B cell (primary cell): ENCODE results near the gene ARFGAP1. TPM values are rescaled to one million over a fixed set of nuclear protein-coding genes. Genes with fewer than 3 reads are reported as not detected.

ENCODE experiments used
- ATAC-seq: fragments of 200-7000 bp; cut with Tn5 transposase; one replicate; pipeline ENCODE4 v1.10.0; 2021; ENCODE audit warnings: low read depth, mild to moderate bottlenecking, moderate number of reproducible peaks, moderate library complexity
- CTCF ChIA-PET: fragments of 350-600 bp; sonication (Branson Sonifier 250); formaldehyde crosslinking; loops from one replicate; lab custom pipeline; 2021; ENCODE audit warnings: antibody characterized with exemption, inconsistent platforms; lab: Charles Lee
- POLR2A ChIA-PET: fragments of 350-600 bp; sonication (Branson Sonifier 250); formaldehyde crosslinking; loops from one replicate; lab custom pipeline; 2021; ENCODE audit warnings: antibody characterized with exemption; lab: Charles Lee
- DNase-seq: peaks from one replicate; pipeline ENCODE4 v3.0.0; 2013
- H2AFZ ChIP-seq: 2 replicates; pipeline ENCODE4 v1.6.1; 2012; ENCODE audit warnings: mild to moderate bottlenecking, low read depth, low read length; ENCODE audit not compliant: insufficient read depth, poor library complexity, severe bottlenecking
- H3K27ac ChIP-seq, 2 donors: 1 replicate in 1 of 2; 2 replicates in 1 of 2; pipeline ENCODE4 v1.5.1; 2012 to 2013; ENCODE audit warnings: low read length in 2 of 2, mild to moderate bottlenecking in 2 of 2, moderate library complexity in 1 of 2
- H3K27me3 ChIP-seq, 4 experiments: fragments of 200-600 bp in 1 of 4; sonication (generic) in 1 of 4; replicated peaks in 1 of 4; 1 replicate in 2 of 4; 2 replicates in 2 of 4; pipeline versions ENCODE4 v1.6.1 to v1.7.0; 2013 to 2016; ENCODE audit warnings: low read length in 3 of 4, mild to moderate bottlenecking in 2 of 4, mixed read lengths in 1 of 4, moderate library complexity in 1 of 4; ENCODE audit not compliant: insufficient read depth in 4 of 4, control insufficient read depth in 3 of 4; ENCODE audit errors: control extremely low read depth in 1 of 4
- H3K36me3 ChIP-seq, 2 experiments: replicated peaks in 1 of 2; 1 replicate in 1 of 2; 2 replicates in 1 of 2; pipeline versions ENCODE4 v1.6.1 to v1.7.1; 2013; ENCODE audit warnings: low read length in 1 of 2; ENCODE audit not compliant: insufficient read depth in 2 of 2, control insufficient read depth in 1 of 2; ENCODE audit errors: control extremely low read depth in 1 of 2, extremely low read depth in 1 of 2
- H3K4me1 ChIP-seq, 2 donors: fragments of 200-600 bp in 1 of 2; sonication (generic) in 1 of 2; 1 replicate in 1 of 2; 2 replicates in 1 of 2; pipeline versions ENCODE4 v1.5.1 to v1.6.1; 2013 to 2017; ENCODE audit warnings: low read length in 2 of 2; ENCODE audit not compliant: control insufficient read depth in 2 of 2, insufficient read depth in 2 of 2
- H3K4me2 ChIP-seq: replicated peaks from 2 replicates; pipeline ENCODE3; 2012; ENCODE audit warnings: mild to moderate bottlenecking, low read depth, low read length; ENCODE audit not compliant: poor library complexity, severe bottlenecking
- H3K4me3 ChIP-seq, 5 experiments: fragments of 200-600 bp in 1 of 5; sonication (generic) in 1 of 5; 1 replicate in 3 of 5; 2 replicates in 2 of 5; pipeline versions ENCODE4 v1.5.1 to v1.7.0; 2011 to 2016; ENCODE audit warnings: low read length in 4 of 5, mild to moderate bottlenecking in 4 of 5, low read depth in 2 of 5, control low read depth in 1 of 5, moderate library complexity in 1 of 5; ENCODE audit not compliant: insufficient read depth in 1 of 5; ENCODE audit errors: control extremely low read depth in 1 of 5, extremely low read depth in 1 of 5
- H3K79me2 ChIP-seq: fragments of 200-600 bp; sonication (generic); one replicate; pipeline ENCODE4 v1.6.0; 2016; ENCODE audit warnings: low read length; ENCODE audit not compliant: control insufficient read depth, insufficient read depth
- H3K9ac ChIP-seq: fragments of 200-600 bp; sonication (generic); 2 replicates; pipeline ENCODE4 v1.6.1; 2017; ENCODE audit warnings: mild to moderate bottlenecking, low read length, moderate library complexity
- H3K9me3 ChIP-seq, 3 donors: one replicate each; pipeline versions ENCODE4 v1.6.1 to v1.7.1; 2013; ENCODE audit warnings: low read length in 2 of 3; ENCODE audit not compliant: control insufficient read depth in 2 of 3, insufficient read depth in 1 of 3; ENCODE audit errors: control extremely low read depth in 1 of 3
- H4K20me1 ChIP-seq: 2 replicates; pipeline ENCODE4 v1.6.0; 2012; ENCODE audit warnings: mild to moderate bottlenecking, low read length; ENCODE audit not compliant: insufficient read depth, control insufficient read depth, poor library complexity, severe bottlenecking
- H3K27ac Mint-ChIP-seq: one replicate; pipeline ENCODE4 v1.8.0; 2021; ENCODE audit warnings: mixed read lengths
- H3K27me3 Mint-ChIP-seq: one replicate; pipeline ENCODE4 v1.8.0; 2021; ENCODE audit warnings: mixed read lengths
- H3K4me1 Mint-ChIP-seq: one replicate; pipeline ENCODE4 v1.8.0; 2021; ENCODE audit warnings: mixed read lengths
- H3K4me3 Mint-ChIP-seq: one replicate; pipeline ENCODE4 v1.8.0; 2021; ENCODE audit warnings: mixed read lengths
- H3K9me3 Mint-ChIP-seq: one replicate; pipeline ENCODE4 v1.8.0; 2022; ENCODE audit warnings: mixed read lengths; ENCODE audit not compliant: insufficient read depth
- CTCF ChIP-seq: fragments of 200-600 bp; IDR thresholded peaks from one replicate; pipeline ENCODE4 v1.8.0; 2022; ENCODE audit warnings: antibody characterized with exemption, mild to moderate bottlenecking
- EZH2 ChIP-seq: IDR thresholded peaks from 2 replicates; pipeline ENCODE4 v1.6.1; 2012; ENCODE audit warnings: borderline replicate concordance, low read depth, mild to moderate bottlenecking, moderate library complexity, low read length; ENCODE audit not compliant: insufficient read depth, poor library complexity, severe bottlenecking
- WGBS: methylation state at CpG from one replicate; pipeline ENCODE4 v1.1.5; 2013; ENCODE audit warnings: missing lambda C conversion rate; ENCODE audit not compliant: insufficient coverage; 5-methylcytosine and 5-hydroxymethylcytosine counted together
- intact Hi-C: fragments of 100-400 bp; cut with micrococcal nuclease; formaldehyde crosslinking; loops from one replicate; pipeline ENCODE4 v1.10.0; 2022
- polyA plus RNA-seq: library from polyadenylated mRNA; depleted of rRNA; stranded (reverse); fragments of >200 nt; gene quantifications from 2 replicates; pipeline ENCODE4 v1.2.3, GENCODE V29; 2012
- total RNA-seq, 2 donors: library from RNA; stranded (reverse); fragments of 120-200 nt in 1 of 2; gene quantifications; 1 replicate in 1 of 2; 2 replicates in 1 of 2; pipeline versions ENCODE4 v1.2.3 to v1.2.4, GENCODE V29; 2013 to 2022

The ARFGAP1 gene
- total and polyA plus RNA-seq, 2 donors (not counting 1 experiment from before 2014, with no cell fraction given) = 83.2 to 99.4 TPM

DNA sequence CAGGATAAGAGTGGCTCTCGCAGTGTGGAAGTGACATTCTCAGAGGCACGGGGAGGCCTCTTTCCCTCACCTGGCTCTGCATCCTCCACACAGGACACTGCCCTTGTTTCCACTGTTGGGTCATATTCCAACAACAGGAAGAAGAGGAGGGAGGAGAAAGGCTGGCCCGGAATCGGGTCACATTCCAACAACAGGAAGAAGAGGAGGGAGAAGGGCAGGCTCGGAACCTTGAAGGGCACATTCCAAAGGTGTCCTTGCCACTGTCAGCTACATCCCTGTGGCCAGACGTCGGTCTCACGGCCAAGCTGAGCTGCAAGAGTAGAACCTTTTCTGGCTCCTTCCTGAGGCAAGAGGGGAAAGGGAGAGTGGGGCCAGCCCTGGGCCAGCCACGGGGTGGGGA lies 63.1 kb downstream of the ARFGAP1 start:
- Mint-ChIP-seq H3K4me3 (no peak overlapping the region), H3K4me1 (no peaks in the 10 kb centered on the region), H3K27ac (no peak overlapping the region), H3K27me3 (peaks cover 19% of the 10 kb centered on the region), H3K9me3 (peaks cover 16% of the 10 kb centered on the region)
- Histone ChIP-seq H3K36me3 (no peaks in the 10 kb centered on the region), H3K27ac (no peak overlapping the region), H3K4me1 (no peaks in the 10 kb centered on the region), H3K79me2 (no peaks in the 10 kb centered on the region), H3K9ac (no peak overlapping the region), H3K4me3 (no peak overlapping the region), H3K4me2 (no peak overlapping the region), H3K27me3 (peaks cover 0 to 2% (median 0%) of the 10 kb centered on the region in 4 experiments), H4K20me1 (no peaks in the 10 kb centered on the region), H2AFZ (no peak overlapping the region), H3K9me3 (peaks cover 0 to 33% (median 0%) of the 10 kb centered on the region in 3 donors)
- ATAC-seq (no peak), DNase-seq (no peak)
- TF ChIP-seq CTCF (no peak), EZH2 (no peak)
- 56% methylated on average over 7 of the region's 9 CpGs for WGBS
- intact Hi-C loops = no loop called here
- POLR2A ChIA-PET = no interaction called here
- CTCF ChIA-PET = no interaction called here

DNA sequence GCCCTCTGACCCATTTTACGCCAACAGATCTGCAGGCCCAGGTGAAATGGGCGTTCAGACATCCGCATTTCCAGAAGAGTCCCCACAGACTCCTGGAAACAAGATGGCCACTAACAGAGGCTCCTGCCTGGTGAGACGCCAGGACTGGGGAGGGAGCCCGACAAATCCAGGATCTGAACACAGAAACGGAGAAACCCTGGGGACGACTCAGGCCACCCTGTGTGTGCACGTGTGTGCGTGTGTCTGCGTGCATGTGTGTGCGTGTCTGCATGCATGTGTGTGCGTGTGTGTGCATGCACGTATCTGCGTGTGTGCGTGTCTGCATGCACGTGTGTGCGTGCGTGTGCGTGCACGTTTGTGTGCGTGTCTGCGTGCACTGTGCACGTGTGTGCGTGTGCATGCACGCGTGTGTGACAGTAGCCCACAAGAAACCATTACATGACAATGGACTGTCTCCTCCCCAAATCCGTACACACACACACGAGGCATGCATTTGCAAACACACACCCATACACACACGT lies 63.7 kb downstream of the ARFGAP1 start:
- DNase-seq = no peak
- intact Hi-C loops = no loop called here
- CTCF ChIA-PET = no interaction called here
- ATAC-seq = no peak
- POLR2A ChIA-PET = no interaction called here
- H3K4me2 ChIP-seq = no peak overlapping the region
- H3K4me1 ChIP-seq = no peaks in the 10 kb centered on the region
- H3K79me2 ChIP-seq = no peaks in the 10 kb centered on the region
- H3K4me3 ChIP-seq = no peak overlapping the region
- H3K4me3 Mint-ChIP-seq = no peak overlapping the region
- H3K4me1 Mint-ChIP-seq = no peaks in the 10 kb centered on the region
- no peak overlapping the region for H2AFZ ChIP-seq
- peaks cover 0 to 2% (median 0%) of the 10 kb centered on the region in 4 experiments for H3K27me3 ChIP-seq
- 92% methylated on average over 26 of the region's 29 CpGs for WGBS
- H3K27ac ChIP-seq = no peak overlapping the region
- peaks cover 0 to 27% (median 0%) of the 10 kb centered on the region in 3 donors for H3K9me3 ChIP-seq
- peaks cover 23% of the 10 kb centered on the region for H3K27me3 Mint-ChIP-seq
- no peaks in the 10 kb centered on the region for H3K36me3 ChIP-seq
- no peak overlapping the region for H3K9ac ChIP-seq
- no peak for TF ChIP-seq EZH2
- TF ChIP-seq CTCF = no peak
- H3K9me3 Mint-ChIP-seq = peaks cover 16% of the 10 kb centered on the region
- H4K20me1 ChIP-seq = no peaks in the 10 kb centered on the region
- H3K27ac Mint-ChIP-seq = no peak overlapping the region
